Activated T-helper 1 cell treated with Interleukin-2 at 50 U/mL for 16 hours (primary cell): ENCODE measurements around the gene PGAM4.
"Not testable (repeated sequence)": the region's sequence is repeated elsewhere in the genome, so short reads cannot be mapped to it uniquely, and the experiment has no call there.

Experiments used
- DNase-seq: peaks from one replicate; pipeline ENCODE4 v3.0.0-alpha.2; 2020; ENCODE audit warnings: low read depth

PGAM4 gene

GRCh38 chrX:77925764-77926163, 43.7 kb downstream of the PGAM4 start:
- DNase-seq: no peak

GRCh38 chrX:77924320-77924859, 45.0 kb downstream of the PGAM4 start:
- no peak for DNase-seq

- DNase-seq: no peak
Measured at GRCh38 chrX:77922787-77923186, 46.7 kb downstream of the PGAM4 start.

- not testable (repeated sequence) for DNase-seq
Measured at GRCh38 chrX:77919370-77919769, 50.1 kb downstream of the PGAM4 start.

- no peak for DNase-seq
Measured at GRCh38 chrX:77918568-77918967, 50.9 kb downstream of the PGAM4 start.
